ENCODE measurements around the gene GALNT2.
A peak's percentile ranks its signal among the peaks of the same experiment; 100 is the strongest.

GALNT2 gene

DNA sequence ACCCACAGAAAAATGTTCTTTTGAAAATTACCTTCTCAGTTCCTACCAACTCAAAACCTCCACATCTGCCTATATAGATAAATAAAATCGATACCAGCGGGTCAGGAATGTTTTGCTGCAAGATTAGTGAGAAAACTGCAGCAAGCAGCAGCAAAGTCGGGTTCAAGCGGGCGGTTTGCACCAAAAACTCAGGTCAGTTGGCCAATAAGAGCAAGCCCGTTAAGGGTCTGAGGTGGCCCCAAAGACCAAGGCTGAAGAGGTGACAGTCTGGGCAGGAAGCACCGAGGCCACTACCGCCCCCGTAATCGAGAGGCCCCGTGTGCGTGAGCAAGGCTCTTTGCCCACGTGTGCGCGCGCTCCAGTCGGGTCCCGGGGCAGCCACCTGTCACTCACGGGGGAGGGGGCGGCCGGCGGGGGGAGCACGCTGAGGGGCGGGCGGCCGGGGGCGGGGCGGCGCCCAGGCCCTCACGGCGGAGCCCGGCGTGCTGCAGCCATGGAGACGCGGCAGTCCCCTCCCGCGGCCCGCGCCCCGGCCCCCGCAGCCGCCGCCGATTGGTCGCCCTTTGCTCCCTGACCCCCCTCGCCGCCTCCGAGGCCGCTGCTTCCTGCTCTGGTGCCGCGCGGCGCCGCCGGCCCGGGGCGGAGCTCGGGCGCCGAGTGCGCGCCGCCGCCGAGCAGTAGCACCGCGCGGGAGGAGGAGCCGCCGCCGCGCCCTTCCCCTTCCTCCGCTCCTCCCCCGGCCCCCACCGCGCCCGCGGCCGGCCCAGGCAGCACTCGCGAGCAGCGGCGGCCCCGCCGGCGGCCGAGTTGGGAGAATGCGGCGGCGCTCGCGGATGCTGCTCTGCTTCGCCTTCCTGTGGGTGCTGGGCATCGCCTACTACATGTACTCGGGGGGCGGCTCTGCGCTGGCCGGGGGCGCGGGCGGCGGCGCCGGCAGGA lies at the start of gene GALNT2:
Gene GALNT2 (plus strand): TSS at position 773 of the 939 bp plus-strand sequence. CDS start 43 bp downstream, at position 816.
- peak; percentile 83 for DNase-seq

DNA sequence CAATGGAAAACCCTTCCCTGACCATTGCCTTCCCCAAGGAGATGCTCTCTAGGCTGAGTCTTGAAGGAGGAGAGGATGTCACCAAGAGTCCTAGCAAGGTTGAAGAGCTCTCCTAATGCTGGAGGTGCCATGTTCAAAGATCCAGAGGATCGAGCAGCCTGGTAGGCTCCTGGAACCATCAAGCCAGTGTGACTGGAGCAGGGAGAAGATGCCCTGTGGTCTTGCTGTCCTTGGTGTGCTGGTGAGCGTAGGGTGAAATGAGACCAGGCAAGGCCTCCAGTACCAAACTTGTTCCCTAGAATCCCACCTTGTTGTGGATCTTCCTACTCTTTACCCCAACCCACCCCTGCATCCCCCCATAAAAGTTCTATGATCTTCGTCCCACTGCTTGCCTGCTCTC lies 46.6 kb upstream of the GALNT2 start:
- no peak for DNase-seq

DNA sequence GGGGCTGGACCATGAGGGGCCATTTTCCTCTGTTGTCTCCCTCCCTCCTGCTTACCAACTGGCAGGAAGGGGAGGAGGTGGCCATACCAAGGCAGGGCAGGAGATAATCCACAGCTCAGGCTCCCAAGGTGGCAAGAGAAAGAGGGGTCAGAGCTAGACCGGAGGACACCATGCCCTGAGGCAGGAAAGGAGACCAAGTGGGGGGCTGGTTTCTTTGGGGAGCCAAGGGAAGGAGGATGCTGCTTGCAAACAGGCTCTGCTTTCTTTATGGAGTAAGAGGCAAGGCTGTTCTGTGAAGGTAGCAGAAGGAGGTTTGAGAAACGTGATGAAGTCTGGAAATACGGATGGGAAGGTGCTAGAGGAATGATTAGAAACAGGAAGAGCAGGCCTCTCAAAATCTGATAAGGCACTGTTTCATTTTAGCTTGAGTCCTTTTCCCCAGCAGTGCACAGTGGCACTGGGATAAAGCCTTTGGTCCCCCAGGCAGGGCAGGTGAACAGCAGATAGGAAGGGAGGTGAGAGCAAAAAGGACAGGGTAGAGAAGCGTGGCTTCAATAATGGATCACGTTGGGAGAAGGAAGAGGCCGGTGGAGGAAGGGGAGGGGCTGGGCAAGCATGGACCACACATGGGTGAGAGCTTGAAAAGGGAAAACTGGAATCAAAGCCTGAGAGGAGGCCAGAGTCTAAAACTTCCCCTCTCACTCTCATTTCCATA lies 44.2 kb upstream of the GALNT2 start:
- no peak for DNase-seq

DNA sequence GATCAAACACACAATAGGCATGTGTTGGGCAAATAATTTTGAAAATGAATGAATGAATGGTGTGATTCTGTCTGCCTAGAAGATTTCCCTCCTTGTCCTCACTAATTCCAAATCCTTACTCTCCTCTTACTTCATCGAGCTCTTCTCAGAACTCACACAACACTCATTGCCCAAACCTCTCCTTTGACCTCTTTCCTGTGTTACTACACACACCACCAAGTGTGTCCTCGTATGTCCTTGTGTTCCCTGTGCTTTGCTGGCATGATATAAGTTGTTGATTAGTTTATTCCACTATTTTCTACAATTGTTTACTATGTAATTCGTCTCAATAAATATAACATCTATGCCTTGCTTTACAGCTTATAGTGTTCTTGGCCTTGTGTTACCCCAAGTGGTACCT lies 41.4 kb upstream of the GALNT2 start:
- no peak for DNase-seq

DNA sequence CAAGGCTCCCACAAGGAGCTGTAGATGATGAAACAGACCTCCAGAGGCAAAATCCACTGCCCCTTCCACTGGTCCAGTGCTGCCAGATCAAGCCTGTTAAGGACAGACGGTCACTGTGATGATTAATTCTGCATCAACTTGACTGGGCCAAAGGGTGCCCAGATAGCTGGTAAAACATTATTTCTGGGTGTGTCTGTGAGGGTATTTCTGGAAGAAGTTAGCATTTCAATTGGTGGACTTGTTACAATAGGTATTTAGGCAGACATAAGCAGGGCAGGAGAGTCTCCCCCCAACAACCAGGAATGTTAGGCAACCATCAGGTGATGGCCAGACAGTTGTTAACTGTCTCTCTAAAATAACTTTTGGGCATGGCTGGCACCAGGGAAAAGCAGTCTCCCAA lies 40.9 kb upstream of the GALNT2 start:
- no peak for DNase-seq

DNA sequence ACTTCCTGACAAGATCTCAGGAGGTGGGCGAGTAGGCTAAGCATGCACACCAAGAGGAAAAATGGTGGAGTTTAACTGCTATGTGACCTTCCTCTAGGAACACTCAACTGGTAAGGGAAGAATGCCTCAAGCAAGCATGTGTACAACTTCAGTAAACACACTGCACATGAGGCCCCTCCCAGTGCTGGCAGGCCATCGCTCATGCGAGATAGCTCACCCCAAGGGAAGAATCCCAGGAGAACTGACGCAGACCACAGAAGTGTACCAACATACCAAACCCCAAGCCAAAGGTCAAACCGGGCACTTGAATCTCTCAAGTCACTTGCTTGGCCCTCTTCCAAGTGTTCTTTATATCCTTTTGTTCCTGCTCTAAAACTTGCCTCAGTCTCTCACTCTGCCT lies 40.5 kb upstream of the GALNT2 start:
- DNase-seq, result no peak

DNA sequence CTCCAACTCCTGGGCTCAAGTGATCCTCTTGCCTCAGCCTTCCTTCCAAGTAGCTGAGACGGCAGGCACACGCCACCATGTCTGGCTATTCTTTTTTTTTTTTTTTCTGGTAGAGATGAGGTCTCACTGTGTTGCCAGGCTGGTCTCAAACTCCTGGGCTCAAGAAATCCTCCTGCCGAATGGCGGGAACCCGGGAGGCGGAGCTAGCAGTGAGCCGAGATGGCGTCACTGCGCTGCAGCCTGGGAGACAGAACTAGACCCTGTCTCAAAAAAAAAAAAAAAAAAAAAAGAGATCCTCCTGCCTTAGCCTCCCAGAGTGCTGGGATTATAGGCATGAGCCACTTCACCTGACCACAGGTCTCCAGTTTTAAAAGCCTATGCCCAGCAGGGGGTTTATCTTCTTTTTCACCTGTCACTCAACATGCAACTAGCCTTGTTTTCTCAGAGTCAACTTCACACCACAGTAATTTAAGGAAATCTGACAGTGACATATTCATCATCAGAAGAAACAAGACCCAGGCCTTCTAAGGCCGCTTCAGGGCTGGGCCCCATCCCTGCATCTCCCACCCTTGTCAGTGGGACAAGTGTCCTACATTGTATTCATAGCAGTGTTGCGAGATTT lies 38.3 kb upstream of the GALNT2 start:
- no peak for DNase-seq

DNA sequence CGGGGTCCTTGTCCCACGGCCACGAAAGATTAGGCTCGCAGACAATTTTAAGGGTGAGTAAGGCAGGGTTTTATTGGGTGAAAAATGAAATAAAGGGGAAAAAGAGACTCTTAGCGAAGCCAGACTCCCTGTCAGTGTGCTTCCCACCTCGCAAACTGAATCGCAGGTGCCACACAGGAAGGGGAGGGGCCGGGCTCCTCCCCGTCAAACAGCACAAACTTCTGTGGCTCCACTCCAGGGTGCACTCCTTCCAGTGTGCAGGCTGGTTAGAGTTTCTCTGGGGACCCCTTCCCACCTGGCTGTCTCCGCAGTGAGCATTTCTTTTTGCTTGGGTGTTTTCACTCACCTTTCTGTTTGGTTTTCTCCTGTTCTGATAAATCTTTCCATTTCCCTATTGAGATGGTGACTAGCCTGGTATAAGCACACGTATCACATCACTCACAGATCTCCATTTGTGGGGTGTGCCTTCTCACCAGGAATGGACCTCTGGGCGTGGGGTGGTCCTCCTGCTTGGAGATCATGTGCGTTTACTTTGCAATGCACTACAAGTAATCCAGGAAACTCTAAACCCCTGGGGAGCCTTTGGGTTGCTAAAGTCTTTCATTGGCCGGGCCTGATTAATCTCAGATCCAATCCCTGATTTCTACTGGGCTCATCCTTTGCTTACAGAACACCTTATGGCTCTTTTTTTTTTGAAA lies 37.6 kb upstream of the GALNT2 start:
- no peak for DNase-seq

DNA sequence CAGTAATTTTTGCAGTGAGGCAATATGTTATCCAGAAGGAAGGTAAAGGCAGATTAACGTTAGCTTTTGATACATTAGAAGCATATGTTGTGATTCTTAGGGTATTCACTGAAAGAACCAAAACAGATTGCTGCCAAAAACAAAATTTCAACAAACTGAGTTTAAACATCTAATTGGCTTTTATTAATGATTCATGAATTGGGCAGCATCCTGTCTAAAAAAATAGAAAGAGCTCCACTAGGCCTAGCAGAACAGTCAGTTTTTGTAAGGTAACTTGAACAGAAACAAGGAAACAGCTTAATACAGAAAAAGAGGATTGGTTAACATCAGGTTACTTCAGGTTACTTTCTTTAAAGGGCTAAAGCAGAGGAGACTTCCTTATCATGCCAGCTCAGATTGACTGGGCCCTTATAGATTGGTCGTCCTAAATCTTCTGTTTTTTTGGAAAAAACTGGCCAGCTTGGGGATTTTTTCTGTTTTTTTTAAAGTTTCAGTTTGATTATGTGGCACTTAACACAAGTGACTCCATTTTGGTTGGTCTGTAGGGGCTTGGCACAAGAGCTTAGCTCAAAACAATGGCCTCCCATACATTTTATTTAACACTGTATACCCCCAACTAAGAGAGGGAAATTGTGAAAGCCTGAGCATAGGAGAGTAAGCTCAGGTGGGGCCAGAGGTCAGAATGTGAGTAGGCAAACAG lies 36.8 kb upstream of the GALNT2 start:
- no peak for DNase-seq

DNA sequence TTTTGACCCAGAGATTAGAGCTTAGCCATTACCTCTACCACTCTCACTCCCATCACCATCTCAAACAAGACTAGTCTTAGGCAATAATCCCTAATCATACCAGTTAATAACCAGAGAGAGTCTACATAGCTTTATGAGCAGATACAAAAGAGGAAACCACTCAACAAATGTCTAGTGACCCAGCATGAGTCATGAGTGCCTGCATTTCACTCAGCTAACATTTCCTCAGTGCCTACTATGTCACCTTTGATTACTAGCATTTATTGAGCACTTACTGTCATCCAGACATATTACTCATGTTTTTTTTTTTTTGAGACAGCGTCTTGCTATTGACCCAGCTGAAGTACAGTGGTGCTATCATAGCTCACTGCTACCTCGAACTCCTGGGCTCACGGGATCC lies 35.9 kb upstream of the GALNT2 start:
- DNase-seq, result no peak

DNA sequence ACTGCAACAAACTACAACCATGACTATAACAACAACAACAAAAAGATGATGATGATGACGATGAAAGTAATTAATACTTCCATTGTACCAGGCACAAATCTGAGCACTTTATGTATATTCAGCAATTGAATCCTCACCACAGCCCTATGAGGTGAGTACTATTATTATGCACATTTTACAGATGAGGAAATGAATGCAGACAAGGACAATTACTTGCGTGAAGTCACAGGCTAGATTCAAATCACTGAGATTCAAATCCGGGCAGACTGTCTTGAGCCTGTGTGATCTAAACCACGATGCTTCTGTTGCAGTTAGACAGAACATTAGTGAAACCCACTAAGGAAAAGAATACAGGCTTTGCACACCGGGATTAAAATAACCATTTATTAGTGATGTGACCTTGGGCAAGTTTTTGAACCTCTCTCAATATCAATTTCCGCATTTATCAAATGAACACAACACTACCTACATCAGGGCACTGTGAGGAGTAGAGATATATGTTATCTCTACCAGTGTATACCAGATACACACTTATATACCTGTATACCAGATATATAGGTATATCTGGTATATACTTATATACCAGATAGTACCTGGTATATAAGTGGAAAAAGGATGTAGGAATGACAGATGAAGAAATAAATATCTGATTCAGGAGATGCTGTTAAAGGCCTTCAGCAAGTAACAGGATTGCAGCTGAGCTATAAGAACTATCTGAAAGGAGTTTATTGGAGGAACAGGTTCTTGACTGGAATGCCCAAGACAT lies 34.3 kb upstream of the GALNT2 start:
- no peak for DNase-seq

DNA sequence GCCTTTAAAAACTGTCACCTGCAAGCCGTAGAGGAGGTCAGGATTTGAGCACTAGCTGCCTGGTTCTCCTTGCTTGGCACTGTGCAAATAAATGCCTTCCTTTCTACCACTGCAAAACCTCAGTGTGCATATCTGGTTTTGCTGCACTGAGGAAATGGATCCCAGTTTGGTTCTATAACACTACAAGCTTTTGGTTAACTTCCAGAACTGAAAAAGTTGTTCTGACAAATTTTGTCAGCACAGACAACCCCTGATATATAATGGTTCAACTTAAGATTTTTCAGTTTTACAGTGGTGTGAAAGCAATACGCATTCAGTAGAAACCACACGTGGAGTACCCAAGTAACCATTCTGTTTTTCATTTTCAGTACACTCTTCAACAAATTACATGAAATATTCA lies 29.8 kb upstream of the GALNT2 start:
- no peak for DNase-seq

DNA sequence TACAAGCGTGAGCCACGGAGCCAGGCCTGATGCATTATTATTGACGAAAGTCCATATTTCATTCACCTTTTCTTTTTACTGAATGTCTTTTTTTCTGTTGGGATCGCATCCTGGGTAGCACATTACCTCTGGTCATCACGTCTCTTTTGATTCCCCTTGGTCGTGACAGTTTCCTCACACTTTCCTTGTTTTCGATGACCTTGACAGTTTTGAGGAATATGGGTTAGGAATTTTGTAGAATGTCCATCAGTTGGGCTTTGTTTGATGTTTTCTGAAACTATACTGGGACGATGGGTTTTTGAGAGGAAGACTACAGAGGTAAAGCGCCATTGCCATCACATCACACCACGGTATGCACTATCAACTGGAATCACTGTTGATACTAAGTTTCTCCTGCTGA lies 26.6 kb upstream of the GALNT2 start:
- DNase-seq, result no peak

DNA sequence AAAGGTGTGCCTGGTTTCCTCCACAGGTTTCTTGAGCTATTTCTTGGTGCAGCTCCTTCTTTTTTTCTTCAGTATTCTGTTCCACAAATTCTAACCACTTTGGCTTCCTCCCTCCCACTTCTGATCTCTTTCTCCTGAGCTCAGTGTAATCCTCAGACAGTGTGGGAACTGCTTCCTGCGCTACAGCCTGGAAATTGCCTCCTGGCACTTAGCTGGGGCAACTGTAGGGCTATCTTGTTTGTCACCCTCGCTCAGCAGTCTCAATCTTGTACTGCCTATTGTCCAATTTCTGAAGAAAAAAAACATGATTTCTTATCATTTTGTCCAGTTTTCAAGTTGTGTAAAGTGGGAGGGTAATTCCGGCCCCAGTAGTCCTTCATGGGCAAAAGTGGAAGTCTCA lies 24.0 kb upstream of the GALNT2 start:
- no peak for DNase-seq

DNA sequence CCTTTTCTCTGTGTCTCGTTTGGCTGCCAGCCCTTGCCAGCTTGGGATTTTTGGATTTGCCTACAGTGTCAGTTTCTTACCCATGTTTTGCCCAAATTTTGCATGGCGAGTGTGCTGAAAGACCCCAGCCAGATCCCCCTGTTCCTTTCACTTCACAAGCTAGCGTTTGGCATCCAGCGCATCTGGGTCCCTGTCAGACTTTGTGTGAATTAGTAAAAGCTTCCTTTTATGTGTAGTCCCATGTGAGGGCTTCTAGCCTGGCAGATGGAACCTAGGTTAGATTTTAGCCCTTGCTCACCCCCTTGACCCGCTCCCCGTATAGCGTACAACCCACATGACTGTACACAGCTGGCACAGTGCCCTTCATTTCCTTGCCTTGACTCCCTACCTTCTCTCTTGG lies 22.3 kb upstream of the GALNT2 start:
- no peak for DNase-seq

DNA sequence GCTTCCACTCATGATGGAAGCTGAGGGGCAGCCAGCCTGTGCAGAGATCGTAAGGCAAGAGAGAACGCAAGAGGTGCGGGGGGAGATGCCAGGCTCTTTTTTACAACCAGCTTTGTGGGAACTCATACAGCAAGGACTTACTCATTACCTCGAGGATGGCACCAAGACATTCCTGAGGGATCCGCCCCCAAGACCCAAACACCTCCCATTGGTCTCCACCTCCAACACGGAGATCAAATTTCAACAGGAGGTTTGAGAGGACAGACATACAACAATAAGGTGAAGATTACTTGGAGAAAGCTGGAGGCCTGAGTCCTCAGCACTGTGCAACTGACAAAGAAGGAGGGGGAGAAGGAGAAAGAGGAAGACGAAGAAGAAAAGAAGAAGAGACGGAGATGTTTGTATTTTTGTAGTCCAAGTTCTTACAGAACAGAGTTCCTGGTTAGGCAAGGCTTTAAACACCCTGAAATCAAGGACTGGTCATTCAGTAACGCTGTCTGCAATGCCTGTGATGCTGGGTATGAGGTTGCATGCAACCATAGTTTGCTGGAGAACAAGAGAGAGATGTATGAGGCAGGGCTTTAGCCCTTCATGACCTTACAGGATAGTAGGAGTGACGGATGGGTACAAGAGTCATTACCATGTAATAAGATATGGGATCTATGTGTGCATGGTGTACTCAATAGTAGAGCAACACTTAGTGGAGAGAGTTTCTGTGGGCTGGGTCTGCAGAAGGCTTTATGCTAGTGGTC lies 19.7 kb upstream of the GALNT2 start:
- DNase-seq, result peak; percentile 81

DNA sequence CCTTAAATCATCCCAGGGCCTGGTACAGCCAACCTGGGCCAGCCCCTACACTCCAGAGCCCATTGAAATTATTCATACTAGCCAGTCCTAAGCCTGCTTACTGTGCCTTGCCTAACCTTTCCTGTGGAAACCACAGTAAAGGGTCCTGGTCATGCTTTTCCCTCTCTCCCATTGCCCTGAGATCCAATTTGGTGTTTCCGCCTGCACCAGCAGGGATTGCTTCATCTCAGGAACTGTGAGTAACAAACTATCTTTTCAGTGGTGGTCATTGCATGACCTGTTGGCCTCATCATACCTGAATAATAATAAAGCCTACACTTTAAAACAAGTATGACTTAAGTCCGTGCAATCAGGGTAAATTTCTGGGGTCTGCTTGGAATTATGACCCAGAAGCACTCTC lies 18.7 kb upstream of the GALNT2 start:
- DNase-seq, result no peak

DNA sequence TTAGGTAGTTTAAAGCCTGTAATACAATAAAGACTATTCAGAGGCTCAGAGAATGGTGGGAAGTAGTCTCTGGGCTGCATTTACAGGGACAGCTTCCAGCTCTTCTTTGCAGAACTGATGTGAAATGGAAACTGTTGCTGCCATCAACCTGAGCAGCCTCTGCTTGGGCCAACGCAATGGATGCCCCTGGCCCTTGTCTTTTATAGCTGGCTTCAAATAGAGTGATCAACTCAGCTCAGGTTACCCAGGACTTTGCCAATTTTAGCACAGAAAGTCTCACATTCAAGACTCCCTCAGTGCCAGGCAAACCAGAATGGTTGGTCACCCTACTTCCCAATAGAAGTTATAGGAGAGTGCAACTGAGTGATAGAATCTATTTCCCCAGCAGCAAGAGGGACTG lies 18.1 kb upstream of the GALNT2 start:
- no peak for DNase-seq

DNA sequence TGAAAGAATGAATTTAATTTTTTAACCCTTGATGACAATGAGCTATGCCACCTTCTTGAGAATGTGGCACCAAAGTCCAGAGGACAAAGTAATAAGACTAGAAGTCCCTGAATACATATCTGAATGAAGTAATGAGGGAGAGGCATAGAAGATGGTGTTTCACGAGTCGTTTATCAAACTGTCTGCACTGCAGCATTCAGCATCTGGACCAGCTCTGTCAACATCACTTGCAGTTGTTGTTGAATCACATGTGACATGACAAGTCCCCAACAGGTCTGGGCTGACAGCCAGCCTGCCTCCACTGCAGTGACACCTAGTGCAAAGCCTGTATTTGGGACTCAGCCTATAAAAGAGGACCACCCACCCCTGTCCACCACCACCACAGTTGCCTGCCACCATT lies 17.3 kb upstream of the GALNT2 start:
- no peak for DNase-seq

DNA sequence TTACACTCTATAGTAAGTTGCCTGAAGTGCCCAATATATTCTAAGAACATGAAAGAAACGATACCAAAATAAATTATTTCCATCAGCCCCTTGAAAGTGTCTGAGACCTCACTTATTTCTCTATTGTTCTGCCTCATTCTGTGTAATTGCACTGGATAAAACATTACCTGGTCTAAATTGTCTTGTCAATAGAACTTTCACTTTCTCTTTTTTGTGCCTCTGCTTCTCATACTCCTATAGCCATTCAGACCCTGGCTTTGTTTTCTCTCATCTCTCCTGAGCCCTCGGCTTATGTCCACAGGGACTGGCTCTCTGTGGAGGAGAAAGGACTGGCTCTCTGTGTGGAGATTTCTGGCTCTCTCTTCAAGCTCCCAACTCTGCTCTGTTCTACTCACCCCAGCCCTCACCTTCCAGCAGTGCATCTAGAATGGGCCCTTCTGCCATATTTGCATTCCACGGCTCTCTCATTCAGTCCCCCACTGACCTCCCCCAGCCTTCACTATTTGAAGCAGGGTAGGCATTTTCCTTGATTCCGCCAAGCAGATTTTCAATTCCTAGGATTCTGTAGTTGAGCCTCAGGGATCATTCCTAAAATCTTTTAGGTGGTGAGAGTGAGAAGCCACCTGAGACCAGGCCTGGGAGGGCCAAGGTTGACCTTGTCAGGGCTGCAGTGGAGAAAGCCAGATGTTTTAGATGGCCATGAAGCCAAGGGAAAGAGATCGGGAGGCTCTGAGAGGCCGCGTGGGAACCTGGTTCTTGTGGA lies 15.9 kb upstream of the GALNT2 start:
- no peak for DNase-seq
